Fibroblast of skin of scalp (primary cell): Measurements from ENCODE around the gene SORD. TPM values are rescaled to one million over a fixed set of nuclear protein-coding genes. Genes with fewer than 3 reads are reported as not detected.
A peak's percentile ranks its signal among the peaks of the same experiment; 100 is the strongest.
"Not testable (repeated sequence)": the region's sequence is repeated elsewhere in the genome, so short reads cannot be mapped to it uniquely, and the experiment has no call there.

Source experiments
- DNase-seq: peaks from one replicate; pipeline ENCODE4 v3.0.0-alpha.2; 2013
- polyA plus RNA-seq, 2 experiments: library from polyadenylated mRNA; unstranded; fragments of 120-200 nt; gene quantifications; one replicate each; pipeline ENCODE4 v1.2.1, GENCODE V29; 2013; ENCODE audit not compliant: insufficient read length in 2 of 2

Gene SORD
- 15.7 TPM for polyA plus RNA-seq (2013, experiment 1 of 2; ENCODE audit: insufficient read length)
- polyA plus RNA-seq (2013, experiment 2 of 2; ENCODE audit: insufficient read length), result 14.0 TPM

- DNase-seq, result peak; percentile 85
These were observed at the start of gene SORD for GRCh38 chr15:45022871-45023658. Gene SORD, plus strand, starts transcription at chr15:45023195. Its CDS starts 89 bp downstream, at chr15:45023284.

- DNase-seq, result not testable (repeated sequence)
These were observed 46.8 kb upstream of the SORD start for GRCh38 chr15:44976183-44976582.

GRCh38 chr15:44977781-44978180 lies 45.2 kb upstream of the SORD start:
- not testable (repeated sequence) for DNase-seq

GRCh38 chr15:44979617-44980339 lies 43.2 kb upstream of the SORD start:
- DNase-seq, result not testable (repeated sequence)

- not testable (repeated sequence) for DNase-seq
These were observed 38.9 kb upstream of the SORD start for GRCh38 chr15:44984144-44984543.

- not testable (repeated sequence) for DNase-seq
These were observed 36.5 kb upstream of the SORD start for GRCh38 chr15:44986346-44987055.

- DNase-seq, result not testable (repeated sequence)
These were observed 35.3 kb upstream of the SORD start for GRCh38 chr15:44987711-44988110.

GRCh38 chr15:44988184-44988869 lies 34.7 kb upstream of the SORD start:
- DNase-seq, result not testable (repeated sequence)

GRCh38 chr15:44988870-44989219 lies 34.1 kb upstream of the SORD start:
- DNase-seq, result not testable (repeated sequence)

- DNase-seq, result not testable (repeated sequence)
These were observed 25.4 kb upstream of the SORD start for GRCh38 chr15:44997632-44998031.

- no peak for DNase-seq
These were observed 23.9 kb upstream of the SORD start for GRCh38 chr15:44999105-44999504.

- not testable (repeated sequence) for DNase-seq
These were observed 21.8 kb upstream of the SORD start for GRCh38 chr15:45001180-45001579.

- not testable (repeated sequence) for DNase-seq
These were observed 19.1 kb upstream of the SORD start for GRCh38 chr15:45003731-45004410.

GRCh38 chr15:45004590-45005175 lies 18.3 kb upstream of the SORD start:
- not testable (repeated sequence) for DNase-seq

- no peak for DNase-seq
These were observed 13.9 kb upstream of the SORD start for GRCh38 chr15:45009046-45009445.

GRCh38 chr15:45015114-45015513 lies 7.9 kb upstream of the SORD start:
- not testable (repeated sequence) for DNase-seq

GRCh38 chr15:45020222-45020900 lies 2.6 kb upstream of the SORD start:
- DNase-seq, result not testable (repeated sequence)

- not testable (repeated sequence) for DNase-seq
These were observed 2.1 kb upstream of the SORD start for GRCh38 chr15:45020901-45021259.

GRCh38 chr15:45021348-45021747 lies 1.6 kb upstream of the SORD start:
- no peak for DNase-seq

GRCh38 chr15:45023659-45024225 lies 747 bp downstream of the SORD start:
- DNase-seq, result peak; percentile 13
